ENCODE measurements around the gene PRKAB1.

DNA sequence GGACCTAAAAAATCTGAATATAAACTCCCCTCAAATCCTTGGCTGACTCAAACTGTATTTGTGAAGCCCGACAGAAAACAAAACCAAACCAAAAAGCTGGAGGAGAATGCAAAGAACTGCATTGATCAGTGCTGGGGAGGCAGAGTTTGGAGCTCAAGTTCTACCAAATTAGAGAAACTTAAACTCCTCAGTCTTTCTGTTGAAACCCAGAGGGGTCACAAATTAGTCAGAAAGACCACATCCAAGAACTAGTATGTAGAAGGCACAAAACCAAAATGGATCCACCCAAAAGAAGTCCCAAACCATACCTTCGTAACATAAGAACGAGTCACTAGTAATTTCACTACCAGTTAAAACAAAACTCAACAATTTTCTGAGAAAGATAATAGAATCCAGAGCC is 15.3 kb upstream of the PRKAB1 start:
- TF ChIP-seq, protein P1, sequence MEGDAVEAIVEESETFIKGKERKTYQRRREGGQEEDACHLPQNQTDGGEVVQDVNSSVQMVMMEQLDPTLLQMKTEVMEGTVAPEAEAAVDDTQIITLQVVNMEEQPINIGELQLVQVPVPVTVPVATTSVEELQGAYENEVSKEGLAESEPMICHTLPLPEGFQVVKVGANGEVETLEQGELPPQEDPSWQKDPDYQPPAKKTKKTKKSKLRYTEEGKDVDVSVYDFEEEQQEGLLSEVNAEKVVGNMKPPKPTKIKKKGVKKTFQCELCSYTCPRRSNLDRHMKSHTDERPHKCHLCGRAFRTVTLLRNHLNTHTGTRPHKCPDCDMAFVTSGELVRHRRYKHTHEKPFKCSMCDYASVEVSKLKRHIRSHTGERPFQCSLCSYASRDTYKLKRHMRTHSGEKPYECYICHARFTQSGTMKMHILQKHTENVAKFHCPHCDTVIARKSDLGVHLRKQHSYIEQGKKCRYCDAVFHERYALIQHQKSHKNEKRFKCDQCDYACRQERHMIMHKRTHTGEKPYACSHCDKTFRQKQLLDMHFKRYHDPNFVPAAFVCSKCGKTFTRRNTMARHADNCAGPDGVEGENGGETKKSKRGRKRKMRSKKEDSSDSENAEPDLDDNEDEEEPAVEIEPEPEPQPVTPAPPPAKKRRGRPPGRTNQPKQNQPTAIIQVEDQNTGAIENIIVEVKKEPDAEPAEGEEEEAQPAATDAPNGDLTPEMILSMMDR (IDR thresholded peaks at IDR 0.05; ENCODE audit: low read depth, low read length): no peak
- no peak for TF ChIP-seq EZH2phosphoT487 (IDR thresholded peaks at IDR 0.05; ENCODE audit: low read depth)

Data from OCI-LY3 (cell line).